T-helper 9 cell (primary cell): Measurements from ENCODE around the gene UPF1.

Experiments used
- DNase-seq: peaks from one replicate; pipeline ENCODE4 v3.0.0-alpha.2; 2020

UPF1 gene

GRCh38 chr19:18858906-18859646 lies 27.3 kb downstream of the UPF1 start:
- DNase-seq = no peak

- DNase-seq = no peak
Measured at GRCh38 chr19:18859676-18860301, 28.0 kb downstream of the UPF1 start.

GRCh38 chr19:18860302-18860700 lies 28.5 kb downstream of the UPF1 start:
- no peak for DNase-seq

- DNase-seq = no peak
Measured at GRCh38 chr19:18860725-18861124, 29.0 kb downstream of the UPF1 start.

GRCh38 chr19:18861235-18861634 lies 29.5 kb downstream of the UPF1 start:
- DNase-seq = no peak

GRCh38 chr19:18861917-18862316 lies 30.2 kb downstream of the UPF1 start:
- no peak for DNase-seq

GRCh38 chr19:18862976-18863842 lies 31.4 kb downstream of the UPF1 start:
- DNase-seq = no peak

- no peak for DNase-seq
Measured at GRCh38 chr19:18863843-18864362, 32.1 kb downstream of the UPF1 start.

- DNase-seq = no peak
Measured at GRCh38 chr19:18865106-18865972, 33.6 kb downstream of the UPF1 start.

- peak; percentile 63 for DNase-seq
Measured at GRCh38 chr19:18865973-18866799, 34.4 kb downstream of the UPF1 start.

GRCh38 chr19:18866800-18867123 lies 35.0 kb downstream of the UPF1 start:
- DNase-seq = no peak

GRCh38 chr19:18867199-18867598 lies 35.4 kb downstream of the UPF1 start:
- DNase-seq = no peak

GRCh38 chr19:18867751-18868150 lies 36.0 kb downstream of the UPF1 start:
- DNase-seq = no peak

- no peak for DNase-seq
Measured at GRCh38 chr19:18868380-18869022, 36.7 kb downstream of the UPF1 start.

- no peak for DNase-seq
Measured at GRCh38 chr19:18869023-18869618, 37.4 kb downstream of the UPF1 start.

GRCh38 chr19:18869781-18870530 lies 38.2 kb downstream of the UPF1 start:
- DNase-seq = no peak

- DNase-seq = no peak
Measured at GRCh38 chr19:18870531-18871172, 38.9 kb downstream of the UPF1 start.

GRCh38 chr19:18871543-18871942 lies 39.8 kb downstream of the UPF1 start:
- no peak for DNase-seq

- no peak for DNase-seq
Measured at GRCh38 chr19:18875726-18876125, 44.0 kb downstream of the UPF1 start.
